Fibroblast of mammary gland (primary cell): ENCODE results near the gene NGEF.

Source experiments
- DNase-seq: peaks from one replicate; pipeline ENCODE4 v3.0.0-alpha.2; 2010; ENCODE audit warnings: low read depth
- H3K4me3 ChIP-seq: 2 replicates; pipeline ENCODE4 v1.5.1; 2011; ENCODE audit warnings: low read depth, mild to moderate bottlenecking, low read length, moderate library complexity; ENCODE audit not compliant: control insufficient read depth
- CTCF ChIP-seq: conservative IDR thresholded peaks from 2 replicates; pipeline ENCODE4 v1.5.1; 2011; ENCODE audit warnings: low read depth, low read length, inconsistent platforms; ENCODE audit not compliant: control insufficient read depth, insufficient read depth

Gene NGEF

GRCh38 chr2:232925153-232925820, 87.8 kb downstream of the NGEF start:
- H3K4me3 ChIP-seq: no peak overlapping the region
- no peak for TF ChIP-seq CTCF
- DNase-seq: no peak

GRCh38 chr2:232924433-232924832, 88.6 kb downstream of the NGEF start:
- TF ChIP-seq CTCF: no peak
- DNase-seq: no peak
- no peak overlapping the region for H3K4me3 ChIP-seq

GRCh38 chr2:232920760-232921159, 92.3 kb downstream of the NGEF start:
- no peak for TF ChIP-seq CTCF
- no peak overlapping the region for H3K4me3 ChIP-seq
- no peak for DNase-seq

- H3K4me3 ChIP-seq: no peak overlapping the region
- no peak for DNase-seq
- TF ChIP-seq CTCF: no peak
Observed at GRCh38 chr2:232920055-232920454, 93.0 kb downstream of the NGEF start.

GRCh38 chr2:232919141-232919540, 93.9 kb downstream of the NGEF start:
- no peak overlapping the region for H3K4me3 ChIP-seq
- no peak for DNase-seq
- no peak for TF ChIP-seq CTCF

- no peak overlapping the region for H3K4me3 ChIP-seq
- TF ChIP-seq CTCF: no peak
- no peak for DNase-seq
Observed at GRCh38 chr2:232913903-232914302, 99.2 kb downstream of the NGEF start.
